HG03469 (cell line): ENCODE measurements around the gene ZMAT5.

ENCODE experiments used
- ATAC-seq: cut with Tn5 transposase; IDR thresholded peaks from one replicate; pipeline ENCODE4 v1.9.1; 2021; ENCODE audit warnings: mild to moderate bottlenecking, moderate library complexity, moderate number of reproducible peaks; ENCODE audit not compliant: unreplicated experiment

ZMAT5 gene

GRCh38 chr22:29733362-29734201 is 33.2 kb downstream of the ZMAT5 start:
- ATAC-seq: no peak

DNA sequence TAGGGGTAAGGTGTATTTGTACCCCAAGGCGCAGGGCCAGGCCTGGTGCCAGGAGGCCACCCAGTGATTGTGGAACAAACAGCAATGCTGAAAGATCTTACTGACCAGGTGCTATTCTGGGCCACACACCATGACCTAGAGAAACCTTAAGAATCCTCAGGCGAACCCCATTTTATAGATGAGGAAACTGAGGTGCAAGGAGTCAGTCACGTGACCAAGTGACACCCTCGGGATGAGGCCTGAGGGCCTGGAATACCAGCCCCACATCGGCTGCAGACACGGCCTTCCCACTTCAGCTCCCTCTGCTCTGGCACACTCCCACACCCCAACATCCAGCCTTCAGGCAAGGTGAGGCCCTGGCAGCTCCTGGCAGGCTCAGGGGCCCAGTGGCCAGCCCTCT is 33.9 kb downstream of the ZMAT5 start:
- no peak for ATAC-seq

- no peak for ATAC-seq
Measured at GRCh38 chr22:29731058-29731850, 35.6 kb downstream of the ZMAT5 start.

DNA sequence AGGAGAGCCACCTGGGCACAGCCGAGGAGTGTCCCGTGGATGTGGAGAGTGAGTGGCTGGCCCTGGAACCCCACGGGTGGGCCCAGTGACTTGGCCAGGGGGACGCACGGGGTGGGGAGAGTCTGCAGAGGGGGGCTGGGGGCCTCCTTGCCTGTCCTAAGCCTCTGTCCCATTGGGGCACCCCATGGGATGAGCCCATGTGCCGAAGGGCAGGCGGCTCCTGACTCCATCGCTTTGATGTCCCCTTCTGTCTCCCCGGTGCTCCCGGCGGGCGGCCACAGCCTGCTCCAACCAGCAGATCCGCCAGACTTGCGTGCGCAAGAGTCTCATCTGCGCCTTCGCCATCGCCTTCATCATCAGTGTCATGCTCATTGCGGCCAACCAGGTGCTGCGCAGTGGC is 37.6 kb downstream of the ZMAT5 start:
- no peak for ATAC-seq

GRCh38 chr22:29727131-29727523 is 39.7 kb downstream of the ZMAT5 start:
- no peak for ATAC-seq

GRCh38 chr22:29726512-29727130 is 40.2 kb downstream of the ZMAT5 start:
- no peak for ATAC-seq

DNA sequence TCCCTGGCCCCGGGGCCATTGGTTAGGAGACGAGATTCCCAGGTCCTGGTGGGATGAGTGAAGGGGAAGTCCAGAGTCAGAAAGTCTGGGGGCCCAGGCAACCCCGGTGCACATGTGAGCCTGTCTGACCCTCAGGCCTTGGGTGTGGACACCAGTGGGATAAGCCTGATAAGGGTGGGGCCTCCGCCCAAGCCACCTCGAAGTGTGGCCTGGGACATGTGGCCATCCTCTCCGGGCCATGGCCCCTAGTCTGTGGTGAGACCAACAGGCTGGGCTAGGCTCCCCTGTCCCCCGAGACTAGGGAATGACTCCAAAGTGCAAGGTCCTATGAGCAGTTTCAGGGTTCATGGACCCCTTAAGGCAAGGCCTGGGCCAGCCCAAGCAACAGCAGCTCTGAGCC is 40.7 kb downstream of the ZMAT5 start:
- ATAC-seq: no peak

DNA sequence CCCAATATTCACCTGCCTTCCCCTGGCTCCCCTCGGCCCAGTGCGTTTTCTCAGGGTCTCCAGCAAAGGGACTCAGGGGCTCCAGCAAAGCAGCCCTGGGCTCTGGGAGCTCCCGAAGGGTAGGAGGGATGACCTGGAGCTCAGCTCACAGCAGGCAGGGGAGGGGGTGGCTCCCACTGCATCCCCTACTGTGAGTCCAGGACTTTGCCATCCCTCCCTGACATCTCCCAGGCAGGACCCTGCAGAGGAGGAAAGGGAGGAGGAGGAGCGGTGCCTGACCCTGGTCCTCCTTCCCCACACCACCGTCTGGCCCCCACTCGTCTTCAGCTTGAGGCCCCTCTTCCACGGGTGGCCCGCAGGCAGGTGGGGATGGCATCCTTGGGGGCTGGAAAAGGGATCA is 42.0 kb downstream of the ZMAT5 start:
- ATAC-seq: no peak

- ATAC-seq: no peak
Measured at GRCh38 chr22:29723766-29724165, 43.0 kb downstream of the ZMAT5 start.

- ATAC-seq: no peak
Measured at GRCh38 chr22:29722587-29722986, 44.2 kb downstream of the ZMAT5 start.

DNA sequence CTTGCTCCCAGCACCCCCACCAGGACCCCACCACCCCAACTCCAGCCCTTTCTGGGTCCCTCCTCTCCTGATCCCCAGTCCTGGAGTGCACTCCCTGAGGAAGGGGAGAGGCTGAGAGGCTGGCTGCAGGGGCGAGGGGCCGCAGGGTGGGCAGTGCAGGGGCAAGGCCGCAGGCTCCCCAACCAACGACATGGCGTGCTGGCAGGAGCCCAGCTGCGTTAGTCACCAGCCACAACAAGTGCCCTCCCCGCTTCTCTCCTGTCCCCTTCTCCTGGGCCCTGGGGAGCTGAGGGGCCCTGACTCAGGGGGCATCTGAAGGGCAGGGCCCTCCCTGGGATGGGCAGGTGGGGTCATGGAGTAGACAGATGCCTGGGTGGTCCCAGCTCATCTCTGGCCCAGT is 44.7 kb downstream of the ZMAT5 start:
- ATAC-seq: no peak

DNA sequence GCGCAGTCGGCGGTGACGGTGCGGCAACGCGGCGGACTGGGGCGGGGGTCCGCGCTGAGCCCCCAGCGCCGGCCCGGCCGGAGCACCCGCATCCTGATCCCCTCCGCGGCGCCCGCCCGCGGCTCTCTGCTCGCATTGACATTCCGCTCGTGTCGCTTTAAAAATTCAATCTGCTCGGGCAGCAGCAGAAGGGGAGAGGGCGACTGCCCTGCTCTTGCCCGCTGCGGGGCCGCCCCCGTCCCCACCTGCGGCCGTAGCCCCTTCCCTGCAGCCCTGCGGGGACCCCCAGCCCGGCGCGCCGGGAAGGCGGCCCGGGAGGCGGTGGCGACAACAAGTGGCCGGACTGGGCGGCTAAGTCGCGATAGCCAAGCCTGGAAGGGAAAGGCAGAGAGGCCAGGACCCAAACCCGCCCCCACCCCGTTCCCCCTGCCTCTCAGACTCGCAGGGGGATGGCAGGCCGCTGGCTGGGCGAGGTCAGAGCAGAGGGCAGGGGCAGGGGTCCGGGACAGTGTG is 45.9 kb downstream of the ZMAT5 start:
- no peak for ATAC-seq

DNA sequence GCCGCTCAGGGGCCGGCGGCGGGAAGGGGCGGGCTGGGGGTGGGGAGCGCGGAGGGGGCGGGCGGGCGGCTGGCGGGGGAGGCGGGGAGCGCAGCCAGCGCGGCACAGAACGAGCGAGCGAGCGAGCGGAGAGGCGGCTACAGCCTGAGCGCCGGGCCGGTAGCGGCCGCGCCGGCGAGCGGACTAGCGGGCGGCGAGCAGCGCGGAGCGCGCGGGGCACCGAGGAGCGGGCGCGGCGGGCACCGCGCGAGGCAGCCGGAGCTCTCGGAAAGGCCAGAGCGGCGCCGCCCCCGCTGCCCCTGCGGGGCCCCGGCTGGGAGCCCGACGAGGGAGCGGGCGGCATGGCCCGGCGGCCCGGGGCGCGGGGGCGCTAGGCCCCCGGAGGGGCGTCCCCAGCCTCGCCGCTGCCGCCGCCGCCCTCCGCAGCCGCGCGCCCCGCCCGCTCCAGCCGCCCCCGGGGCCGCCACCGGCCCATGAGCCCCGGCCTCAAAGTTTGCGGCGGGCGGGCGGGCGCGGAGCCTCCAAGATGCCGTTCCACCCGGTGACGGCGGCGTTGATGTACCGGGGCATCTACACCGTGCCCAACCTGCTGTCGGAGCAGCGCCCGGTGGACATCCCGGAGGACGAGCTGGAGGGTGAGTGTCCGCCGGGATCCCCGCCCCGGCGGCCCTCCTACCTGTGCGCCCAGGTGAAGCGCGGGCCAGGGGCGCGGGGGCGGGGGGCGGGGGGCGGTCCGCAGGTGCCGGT is 46.7 kb downstream of the ZMAT5 start, which contains the start of gene CABP7:
Gene CABP7, plus strand, starts transcription at position 105 of the 747 bp plus-strand sequence. Its CDS starts 422 bp downstream, at position 527.
- ATAC-seq: no peak

- ATAC-seq: no peak
Measured at GRCh38 chr22:29718949-29719898, 47.6 kb downstream of the ZMAT5 start.

GRCh38 chr22:29717789-29718188 is 49.0 kb downstream of the ZMAT5 start:
- ATAC-seq: no peak

- no peak for ATAC-seq
Measured at GRCh38 chr22:29716814-29717545, 49.8 kb downstream of the ZMAT5 start.

DNA sequence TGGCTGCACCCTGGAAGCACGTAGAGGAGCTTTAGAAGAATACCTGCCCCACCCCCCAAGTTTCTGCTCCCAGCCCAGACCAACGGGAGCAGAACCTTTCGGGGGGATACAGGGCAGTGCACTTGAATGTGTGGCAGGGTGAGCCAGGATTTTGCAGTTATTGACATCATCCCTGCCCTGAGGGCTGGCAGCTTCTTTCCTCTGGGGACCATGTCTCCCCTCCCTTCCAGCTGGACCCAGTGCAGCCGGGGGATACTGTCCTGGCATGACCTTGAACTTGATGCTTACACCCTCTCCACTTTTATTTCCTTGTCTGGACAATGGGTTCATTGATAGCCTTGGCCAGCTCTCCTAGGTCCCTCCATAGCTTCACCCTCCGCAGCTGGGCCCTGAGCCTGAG is 51.1 kb downstream of the ZMAT5 start:
- no peak for ATAC-seq

- no peak for ATAC-seq
Measured at GRCh38 chr22:29715240-29715639, 51.6 kb downstream of the ZMAT5 start.
